Natural killer cell (primary cell): ENCODE results near the gene CAAP1. TPM values are rescaled to one million over a fixed set of nuclear protein-coding genes. Genes with fewer than 3 reads are reported as not detected.
"Not testable (repeated sequence)": the region's sequence is repeated elsewhere in the genome, so short reads cannot be mapped to it uniquely, and the experiment has no call there.

Source experiments
- ATAC-seq, 3 donors: fragments of 150-1000 bp in 2 of 3; fragments of 200-7000 bp in 1 of 3; cut with Tn5 transposase; 1 replicate in 1 of 3; 2 replicates in 2 of 3; pipeline ENCODE4 v1.10.0; 2021; ENCODE audit warnings: mild to moderate bottlenecking in 2 of 3, moderate library complexity in 2 of 3
- DNase-seq, 2 donors: peaks; one replicate each; pipeline versions ENCODE4 v3.0.0 to v3.0.0-alpha.2; 2013 to 2021; ENCODE audit warnings: mixed read lengths in 1 of 2
- H3K27ac ChIP-seq: one replicate; pipeline ENCODE4 v1.5.1; 2013; ENCODE audit warnings: mild to moderate bottlenecking, low read length
- H3K27me3 ChIP-seq: one replicate; pipeline ENCODE4 v1.6.1; 2013; ENCODE audit warnings: low read length; ENCODE audit not compliant: control insufficient read depth, insufficient read depth
- H3K36me3 ChIP-seq: one replicate; pipeline ENCODE4 v1.6.1; 2013; ENCODE audit warnings: low read length; ENCODE audit not compliant: control insufficient read depth, insufficient read depth
- H3K4me1 ChIP-seq: one replicate; pipeline ENCODE4 v1.6.1; 2013; ENCODE audit warnings: low read length; ENCODE audit not compliant: control insufficient read depth, insufficient read depth
- H3K4me3 ChIP-seq: one replicate; pipeline ENCODE4 v1.5.1; 2013; ENCODE audit warnings: low read length
- H3K9me3 ChIP-seq: one replicate; pipeline ENCODE4 v1.6.1; 2013; ENCODE audit warnings: low read length; ENCODE audit not compliant: control insufficient read depth, insufficient read depth
- H3K27ac Mint-ChIP-seq, 2 donors: one replicate each; pipeline ENCODE4 v1.8.0; 2022; ENCODE audit warnings: mild to moderate bottlenecking in 2 of 2, mixed read lengths in 2 of 2, moderate library complexity in 1 of 2
- H3K27me3 Mint-ChIP-seq, 2 donors: one replicate each; pipeline ENCODE4 v1.8.0; 2022; ENCODE audit warnings: low read depth in 2 of 2, mixed read lengths in 2 of 2
- H3K36me3 Mint-ChIP-seq: one replicate; pipeline ENCODE4 v1.8.0; 2022; ENCODE audit warnings: mixed read lengths
- H3K4me1 Mint-ChIP-seq, 2 donors: one replicate each; pipeline ENCODE4 v1.8.0; 2022; ENCODE audit warnings: mixed read lengths in 2 of 2
- H3K4me3 Mint-ChIP-seq: one replicate; pipeline ENCODE4 v1.8.0; 2022; ENCODE audit warnings: mild to moderate bottlenecking, moderate library complexity, mixed read lengths
- H3K9me3 Mint-ChIP-seq, 2 donors: one replicate each; pipeline ENCODE4 v1.8.0; 2022; ENCODE audit warnings: mixed read lengths in 2 of 2
- WGBS: methylation state at CpG from one replicate; pipeline ENCODE4 v1.1.7; 2013; ENCODE audit warnings: missing lambda C conversion rate; ENCODE audit not compliant: insufficient coverage; 5-methylcytosine and 5-hydroxymethylcytosine counted together
- intact Hi-C: fragments of 100-400 bp; cut with micrococcal nuclease; formaldehyde crosslinking; loops from one replicate; pipeline ENCODE4 v1.14.2; 2022
- total RNA-seq, 4 donors: library from RNA; stranded (reverse); fragments of 120-200 nt in 1 of 4; gene quantifications; one replicate each; pipeline versions ENCODE4 v1.2.3 to v1.2.4, GENCODE V29; 2013 to 2022
- TF ChIP-seq, protein P1 (sequence below): fragments of 200-600 bp; IDR thresholded peaks from one replicate; pipeline ENCODE4 v1.8.0; 2022; ENCODE audit warnings: antibody characterized with exemption

The CAAP1 gene
- total RNA-seq, 3 donors from 2014 or later (not counting 1 experiment from before 2014, with no cell fraction given) = 12.6 to 16.8 (median 15.2) TPM

- peaks cover 7% of the 10 kb centered on the region for H3K36me3 Mint-ChIP-seq
- H3K27ac ChIP-seq = no peak overlapping the region
- intact Hi-C loops = no loop called here
- H3K36me3 ChIP-seq = peaks cover 12% of the 10 kb centered on the region
- no peaks in the 10 kb centered on the region for H3K27me3 ChIP-seq
- no peak overlapping the region for H3K4me3 Mint-ChIP-seq
- no peaks in the 10 kb centered on the region for H3K9me3 ChIP-seq
- H3K27me3 Mint-ChIP-seq = no peaks in the 10 kb centered on the region
- no peaks in the 10 kb centered on the region for H3K9me3 Mint-ChIP-seq
- H3K27ac Mint-ChIP-seq = no peak overlapping the region
- H3K4me1 ChIP-seq = no peaks in the 10 kb centered on the region
- ATAC-seq = no peak
- no CpG with 5 or more reads among the region's 1 CpG for WGBS
- H3K4me1 Mint-ChIP-seq = peaks cover 2 to 4% of the 10 kb centered on the region in 2 donors
- DNase-seq = no peak
- no peak overlapping the region for H3K4me3 ChIP-seq
- TF ChIP-seq, protein P1, sequence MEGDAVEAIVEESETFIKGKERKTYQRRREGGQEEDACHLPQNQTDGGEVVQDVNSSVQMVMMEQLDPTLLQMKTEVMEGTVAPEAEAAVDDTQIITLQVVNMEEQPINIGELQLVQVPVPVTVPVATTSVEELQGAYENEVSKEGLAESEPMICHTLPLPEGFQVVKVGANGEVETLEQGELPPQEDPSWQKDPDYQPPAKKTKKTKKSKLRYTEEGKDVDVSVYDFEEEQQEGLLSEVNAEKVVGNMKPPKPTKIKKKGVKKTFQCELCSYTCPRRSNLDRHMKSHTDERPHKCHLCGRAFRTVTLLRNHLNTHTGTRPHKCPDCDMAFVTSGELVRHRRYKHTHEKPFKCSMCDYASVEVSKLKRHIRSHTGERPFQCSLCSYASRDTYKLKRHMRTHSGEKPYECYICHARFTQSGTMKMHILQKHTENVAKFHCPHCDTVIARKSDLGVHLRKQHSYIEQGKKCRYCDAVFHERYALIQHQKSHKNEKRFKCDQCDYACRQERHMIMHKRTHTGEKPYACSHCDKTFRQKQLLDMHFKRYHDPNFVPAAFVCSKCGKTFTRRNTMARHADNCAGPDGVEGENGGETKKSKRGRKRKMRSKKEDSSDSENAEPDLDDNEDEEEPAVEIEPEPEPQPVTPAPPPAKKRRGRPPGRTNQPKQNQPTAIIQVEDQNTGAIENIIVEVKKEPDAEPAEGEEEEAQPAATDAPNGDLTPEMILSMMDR = no peak
Measured at GRCh38 chr9:26863074-26863473, 29.5 kb downstream of the CAAP1 start.

DNA sequence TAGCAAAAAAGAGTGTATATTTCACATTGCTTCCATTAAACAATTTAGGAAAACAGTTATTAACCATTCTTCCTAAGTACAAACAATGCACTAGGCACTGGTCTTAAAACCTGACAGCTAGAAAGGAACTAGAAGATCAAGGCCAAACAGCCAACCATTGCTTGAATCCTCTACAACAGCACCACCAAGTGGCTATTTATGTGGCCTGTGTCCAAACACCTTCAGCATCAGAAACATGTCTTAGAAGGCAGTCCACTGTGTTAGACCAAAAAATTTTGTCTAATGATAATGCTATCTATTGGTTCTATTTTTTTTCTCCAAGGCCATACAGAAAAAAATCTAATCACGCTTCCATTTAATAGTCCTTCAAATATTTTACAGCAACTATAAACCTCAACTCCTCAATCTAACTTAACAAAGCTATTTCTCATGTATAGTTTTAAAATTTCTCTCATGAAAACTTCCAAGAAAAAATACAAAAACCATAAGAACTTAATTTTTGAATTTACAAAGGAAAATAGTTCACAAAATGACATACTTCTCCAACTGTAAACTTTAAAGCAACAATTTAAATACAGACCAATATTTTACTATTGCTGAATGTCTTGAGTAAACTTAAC, 36.1 kb downstream of the CAAP1 start:
- DNase-seq (peak in 1 of 2 donors; percentile 27), ATAC-seq (no peak)
- no peak overlapping the region for H3K27ac Mint-ChIP-seq
- no peak overlapping the region for H3K4me3 Mint-ChIP-seq
- intact Hi-C loops = no loop called here
- Histone ChIP-seq H3K4me1 (no peaks in the 10 kb centered on the region), H3K27me3 (no peaks in the 10 kb centered on the region), H3K36me3 (peaks cover 37% of the 10 kb centered on the region), H3K9me3 (no peaks in the 10 kb centered on the region), H3K4me3 (no peak overlapping the region), H3K27ac (no peak overlapping the region)
- H3K27me3 Mint-ChIP-seq = no peaks in the 10 kb centered on the region
- peaks cover 14% of the 10 kb centered on the region for H3K36me3 Mint-ChIP-seq
- WGBS = no CpG with 5 or more reads among the region's 1 CpG
- no peaks in the 10 kb centered on the region for H3K9me3 Mint-ChIP-seq
- TF ChIP-seq, protein P1 = no peak
- peaks cover 0 to 5% of the 10 kb centered on the region in 2 donors for H3K4me1 Mint-ChIP-seq

GRCh38 chr9:26850995-26851394, 41.6 kb downstream of the CAAP1 start:
- TF ChIP-seq, protein P1 = no peak
- Mint-ChIP-seq H3K9me3 (no peaks in the 10 kb centered on the region), H3K36me3 (no peaks in the 10 kb centered on the region), H3K4me1 (no peaks in the 10 kb centered on the region), H3K27me3 (no peaks in the 10 kb centered on the region), H3K27ac (no peak overlapping the region), H3K4me3 (no peak overlapping the region)
- no peak for ATAC-seq
- Histone ChIP-seq H3K4me1 (no peaks in the 10 kb centered on the region), H3K27me3 (no peaks in the 10 kb centered on the region), H3K27ac (no peak overlapping the region), H3K9me3 (no peaks in the 10 kb centered on the region), H3K36me3 (peaks cover 28% of the 10 kb centered on the region), H3K4me3 (no peak overlapping the region)
- intact Hi-C loops = no loop called here
- WGBS = 87% methylated on average over 1 of the region's 2 CpGs
- DNase-seq = no peak

DNA sequence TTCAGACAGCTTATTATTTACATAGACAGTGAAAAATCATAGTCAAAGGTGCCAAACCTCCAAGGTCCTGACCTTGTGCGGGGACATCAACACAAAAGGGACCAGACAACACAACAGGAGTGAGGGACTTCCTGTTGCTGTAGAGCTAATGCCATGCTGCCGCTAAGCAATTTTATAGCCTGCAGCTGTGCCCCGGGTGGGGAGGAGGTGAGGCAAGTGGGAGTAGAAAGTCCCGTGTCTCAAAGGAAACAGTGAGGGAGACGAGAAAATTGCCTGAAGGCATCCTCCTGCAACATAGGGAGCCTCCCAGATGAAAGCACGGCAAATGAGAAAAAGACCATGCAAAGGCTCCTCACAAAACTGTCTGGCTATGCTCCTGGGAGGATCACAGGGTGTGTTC, 58.8 kb downstream of the CAAP1 start:
- Histone ChIP-seq H3K9me3 (no peaks in the 10 kb centered on the region), H3K27me3 (no peaks in the 10 kb centered on the region), H3K4me3 (no peak overlapping the region), H3K27ac (no peak overlapping the region), H3K36me3 (no peaks in the 10 kb centered on the region), H3K4me1 (no peaks in the 10 kb centered on the region)
- peaks cover 4% of the 10 kb centered on the region for H3K36me3 Mint-ChIP-seq
- ATAC-seq (no peak), DNase-seq (no peak)
- no peaks in the 10 kb centered on the region for H3K9me3 Mint-ChIP-seq
- TF ChIP-seq, protein P1 = no peak
- no peaks in the 10 kb centered on the region for H3K27me3 Mint-ChIP-seq
- 68% methylated on average over 6 of the region's 6 CpGs for WGBS
- H3K4me1 Mint-ChIP-seq = no peaks in the 10 kb centered on the region
- peak overlapping the region in 1 of 2 donors; percentile 50 for H3K27ac Mint-ChIP-seq
- no peak overlapping the region for H3K4me3 Mint-ChIP-seq
- intact Hi-C loops = no loop called here

- H3K27ac ChIP-seq, H3K4me3 ChIP-seq, H3K4me3 Mint-ChIP-seq, H3K27me3 ChIP-seq, H3K9me3 ChIP-seq, intact Hi-C loops, H3K36me3 ChIP-seq, H3K4me1 ChIP-seq, H3K4me1 Mint-ChIP-seq, H3K27me3 Mint-ChIP-seq, ATAC-seq, H3K9me3 Mint-ChIP-seq, DNase-seq, H3K27ac Mint-ChIP-seq, H3K36me3 Mint-ChIP-seq: not testable (repeated sequence)
- WGBS = 74% methylated on average over 4 of the region's 4 CpGs
Measured at GRCh38 chr9:26828391-26828955, 64.1 kb downstream of the CAAP1 start.
